ENCODE measurements around the gene MYPN.

Gene MYPN

DNA sequence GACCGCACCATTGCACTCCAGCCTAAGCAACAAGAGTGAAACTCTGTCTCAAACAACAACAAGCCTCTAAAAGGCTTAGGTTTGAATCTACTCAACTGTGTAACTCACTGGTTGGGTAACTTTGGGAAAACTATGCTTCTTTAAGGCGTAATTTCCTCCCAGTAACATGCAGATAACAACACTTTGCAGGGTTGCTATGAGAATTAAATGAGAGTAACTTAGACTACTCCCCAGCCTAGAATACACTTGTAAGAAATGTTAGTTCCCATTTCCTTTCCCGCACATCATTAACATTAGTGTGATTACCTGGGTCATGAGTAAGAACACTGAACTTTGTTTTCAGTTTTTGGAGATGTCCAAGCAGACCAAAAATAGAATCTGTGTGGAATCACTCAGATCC lies 5.4 kb upstream of the MYPN start:
- TF ChIP-seq CTCF (IDR thresholded peaks at IDR 0.05; ENCODE audit: low read length, missing control alignments) = no peak
- no peak overlapping the region for H3K4me3 ChIP-seq (replicated peaks; ENCODE audit: low read depth, low read length)
- no peak for DNase-seq (ENCODE audit: low read depth)

GRCh38 chr10:68105820-68106219 lies 3.5 kb upstream of the MYPN start:
- no peak overlapping the region for H3K4me3 ChIP-seq (replicated peaks; ENCODE audit: low read depth, low read length)
- DNase-seq (ENCODE audit: low read depth) = peak; percentile 25
- TF ChIP-seq CTCF (IDR thresholded peaks at IDR 0.05; ENCODE audit: low read length, missing control alignments) = no peak

GRCh38 chr10:68106656-68107055 lies 2.6 kb upstream of the MYPN start:
- no peak for TF ChIP-seq CTCF (IDR thresholded peaks at IDR 0.05; ENCODE audit: low read length, missing control alignments)
- DNase-seq (ENCODE audit: low read depth) = peak; percentile 45
- H3K4me3 ChIP-seq (replicated peaks; ENCODE audit: low read depth, low read length) = no peak overlapping the region

GRCh38 chr10:68107651-68108050 lies 1.6 kb upstream of the MYPN start:
- DNase-seq (ENCODE audit: low read depth) = no peak
- H3K4me3 ChIP-seq (replicated peaks; ENCODE audit: low read depth, low read length) = no peak overlapping the region
- no peak for TF ChIP-seq CTCF (IDR thresholded peaks at IDR 0.05; ENCODE audit: low read length, missing control alignments)

DNA sequence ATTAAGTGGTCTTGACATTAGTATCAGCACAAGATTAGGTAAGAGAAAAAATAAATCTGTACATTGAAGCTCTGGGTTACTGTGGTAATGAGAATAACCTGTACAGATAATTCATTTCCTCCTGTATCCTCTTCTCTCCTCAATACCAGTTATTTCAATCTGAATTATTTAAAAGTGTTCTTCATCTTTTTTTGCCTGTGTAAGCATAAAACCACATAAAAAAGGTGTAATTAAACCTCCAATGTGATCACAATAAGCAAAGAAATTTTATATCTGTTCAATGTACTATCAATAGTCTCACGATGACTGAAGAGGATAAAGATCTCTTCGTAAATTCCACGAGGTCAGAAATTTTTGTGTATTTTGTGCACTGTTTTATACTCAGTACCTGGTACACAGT lies 1.2 kb upstream of the MYPN start:
- H3K4me3 ChIP-seq (replicated peaks; ENCODE audit: low read depth, low read length) = no peak overlapping the region
- TF ChIP-seq CTCF (IDR thresholded peaks at IDR 0.05; ENCODE audit: low read length, missing control alignments) = no peak
- DNase-seq (ENCODE audit: low read depth) = no peak

DNA sequence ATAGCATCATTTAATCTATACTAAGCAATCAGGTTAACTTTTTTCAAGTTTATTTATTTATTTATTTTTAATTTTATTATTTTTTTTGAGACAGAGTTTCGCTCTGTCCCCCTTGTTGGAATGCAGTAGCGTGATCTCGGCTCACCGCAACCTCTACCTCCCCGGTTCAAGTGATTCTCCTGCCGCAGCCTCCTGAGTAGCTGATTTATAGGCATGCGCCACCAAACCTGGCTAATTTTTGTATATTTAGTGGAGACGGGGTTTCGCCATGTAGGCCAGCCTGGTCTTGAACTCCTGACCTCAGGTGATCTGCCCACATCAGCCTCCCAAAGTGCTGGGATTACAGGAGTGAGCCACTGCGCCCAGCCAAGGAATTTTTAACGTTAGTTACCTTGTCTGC lies 635 bp upstream of the MYPN start:
- DNase-seq (ENCODE audit: low read depth) = no peak
- no peak for TF ChIP-seq CTCF (IDR thresholded peaks at IDR 0.05; ENCODE audit: low read length, missing control alignments)

DNA sequence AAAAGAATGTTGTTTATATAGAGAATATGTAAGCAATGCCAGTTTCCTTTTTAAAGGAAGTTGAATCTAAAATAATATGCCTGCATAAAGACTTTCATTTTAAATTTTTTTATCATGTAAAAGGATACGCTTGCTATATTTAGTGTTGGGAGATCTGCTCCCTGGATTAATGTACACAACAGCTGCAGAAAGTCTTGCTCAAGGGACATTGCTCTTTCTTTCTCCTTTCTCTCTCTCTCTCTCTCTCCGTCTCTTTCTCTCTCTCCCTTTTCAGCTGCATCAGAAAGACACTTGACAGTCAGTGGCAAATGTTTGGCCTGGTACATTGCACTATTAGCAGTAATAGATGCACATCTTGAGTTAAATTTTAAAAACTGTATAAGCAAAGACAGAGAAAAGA lies 739 bp downstream of the MYPN start:
- H3K4me3 ChIP-seq (replicated peaks; ENCODE audit: low read depth, low read length) = no peak overlapping the region
- no peak for DNase-seq (ENCODE audit: low read depth)
- no peak for TF ChIP-seq CTCF (IDR thresholded peaks at IDR 0.05; ENCODE audit: low read length, missing control alignments)

More for the DNA sequence above, 635 bp upstream of the MYPN start:
- no peak overlapping the region for H3K4me3 ChIP-seq (replicated peaks; ENCODE audit: low read depth, low read length)

All from fibroblast of pulmonary artery (primary cell).